Panc1 (cell line): ENCODE data around the gene NOS1.

Source experiments
- CTCF ChIP-seq: fragments of 450-650 bp; IDR thresholded peaks from 2 replicates; pipeline ENCODE4 v1.5.1; 2017; ENCODE audit warnings: mild to moderate bottlenecking
- REST ChIP-seq, 2 experiments: IDR thresholded peaks; 2 replicates each; pipeline ENCODE4 v1.6.1; 2011 to 2012; ENCODE audit warnings: low read depth in 2 of 2, control low read depth in 1 of 2, low read length in 1 of 2, mild to moderate bottlenecking in 1 of 2, moderate library complexity in 1 of 2; ENCODE audit not compliant: insufficient read depth in 1 of 2

GRCh38 chr12:117241697-117242096, 119.7 kb downstream of the NOS1 start:
- TF ChIP-seq CTCF (no peak), REST (IDR thresholded peaks at IDR 0.05; ENCODE audit: insufficient read depth in 1 of 2, low read depth in 2 of 2, low read length in 1 of 2) (no peak)
